K562 (cell line): ENCODE measurements around the gene FGFBP3. TPM values are rescaled to one million over a fixed set of nuclear protein-coding genes. Genes with fewer than 3 reads are reported as not detected.

Source experiments
- ATF6 ChIP-seq: sonication (generic); formaldehyde crosslinking; IDR thresholded peaks from 2 replicates; pipeline ENCODE4 v1.4.0; 2020; ENCODE audit warnings: mild to moderate bottlenecking, missing genetic modification reagents
- BACH1 ChIP-seq: fragments of 200-800 bp; sonication (Bioruptor generic); IDR thresholded peaks from 2 replicates; pipeline ENCODE4 v1.6.1; 2016; ENCODE audit warnings: missing genetic modification characterization, missing compliant biosample characterization
- BHLHE40 ChIP-seq: IDR thresholded peaks from 2 replicates; pipeline ENCODE4 v1.6.1; 2011; ENCODE audit warnings: low read length, improper control_type of control experiment
- BRCA1 ChIP-seq, 2 experiments: fragments of 450-650 bp in 1 of 2; sonication (generic) in 1 of 2; formaldehyde crosslinking in 1 of 2; IDR thresholded peaks; 2 replicates each; pipeline versions ENCODE4 v1.5.0 to v1.6.1; 2017 to 2020; ENCODE audit warnings: mild to moderate bottlenecking in 1 of 2, missing genetic modification reagents in 1 of 2
- CLOCK ChIP-seq: fragments of 250-450 bp; sonication (Bioruptor Pico); IDR thresholded peaks from 2 replicates; pipeline ENCODE4 v1.4.0; 2020; ENCODE audit warnings: mild to moderate bottlenecking, moderate library complexity, borderline replicate concordance
- CREBBP ChIP-seq: IDR thresholded peaks from one replicate; pipeline ENCODE4 v1.6.1; 2012; ENCODE audit warnings: low read depth, mild to moderate bottlenecking, control low read depth, inconsistent platforms, low read length
- DIDO1 ChIP-seq: fragments of 450-650 bp; IDR thresholded peaks from 2 replicates; pipeline ENCODE4 v1.6.1; 2016; ENCODE audit warnings: low read depth, missing biosample characterization, missing genetic modification characterization
- E2F6 ChIP-seq, 2 experiments: IDR thresholded peaks; 2 replicates each; pipeline ENCODE4 v1.6.1; 2011; ENCODE audit warnings: borderline replicate concordance in 1 of 2, control low read depth in 1 of 2, low read depth in 1 of 2, low read length in 1 of 2, mild to moderate bottlenecking in 1 of 2, mixed read lengths in 1 of 2, moderate library complexity in 1 of 2; ENCODE audit not compliant: insufficient read depth in 1 of 2, insufficient read length in 1 of 2, poor library complexity in 1 of 2, severe bottlenecking in 1 of 2; ENCODE audit errors: extremely low read depth in 1 of 2
- ERF ChIP-seq: fragments of 450-650 bp; formaldehyde crosslinking; IDR thresholded peaks from 2 replicates; pipeline ENCODE4 v1.4.0; 2020; ENCODE audit warnings: mild to moderate bottlenecking, mixed read lengths
- HDAC2 ChIP-seq: fragments of 450-650 bp; IDR thresholded peaks from 2 replicates; pipeline ENCODE4 v1.6.1; 2016; ENCODE audit warnings: mild to moderate bottlenecking
- HIVEP1 ChIP-seq: fragments of 250-450 bp; sonication (Bioruptor Pico); IDR thresholded peaks from 2 replicates; pipeline ENCODE4 v1.4.0; 2020; ENCODE audit warnings: mild to moderate bottlenecking
- PCBP1 ChIP-seq: fragments of 200-400 bp; formaldehyde crosslinking; IDR thresholded peaks from 2 replicates; pipeline ENCODE4 v1.6.1; 2018; ENCODE audit warnings: mild to moderate bottlenecking, low read depth, low read length; ENCODE audit not compliant: poor library complexity, severe bottlenecking
- SRSF1 ChIP-seq: fragments of 200-400 bp; formaldehyde crosslinking; IDR thresholded peaks from 2 replicates; pipeline ENCODE4 v1.6.1; 2017; ENCODE audit warnings: mild to moderate bottlenecking, low read depth, low read length, moderate library complexity
- TOE1 ChIP-seq, 2 experiments: fragments of 450-650 bp in 1 of 2; sonication (generic) in 1 of 2; formaldehyde crosslinking in 1 of 2; IDR thresholded peaks; 2 replicates each; pipeline versions ENCODE4 v1.7.1 to v1.8.0; 2016 to 2022; ENCODE audit warnings: borderline replicate concordance in 2 of 2, mild to moderate bottlenecking in 2 of 2, antibody characterized with exemption in 1 of 2, inconsistent platforms in 1 of 2, low read depth in 1 of 2, missing genetic modification reagents in 1 of 2, moderate library complexity in 1 of 2
- XRCC4 ChIP-seq: IDR thresholded peaks from one replicate; pipeline ENCODE4 v1.6.1; 2011; ENCODE audit not compliant: insufficient read depth, insufficient read length; ENCODE audit errors: extremely low read depth
- ZNF165 ChIP-seq: fragments of 250-450 bp; sonication (Bioruptor Pico); IDR thresholded peaks from 2 replicates; pipeline ENCODE4 v1.4.0; 2020; ENCODE audit warnings: borderline replicate concordance
- ZNF263 ChIP-seq: sonication (generic); formaldehyde crosslinking; IDR thresholded peaks from 2 replicates; pipeline ENCODE4 v1.8.0; 2022; ENCODE audit warnings: mild to moderate bottlenecking, missing genetic modification reagents, borderline replicate concordance
- polyA plus RNA-seq, 8 experiments: library from polyadenylated mRNA; depleted of rRNA in 4 of 8; stranded (reverse) in 5 of 8; unstranded in 3 of 8; fragments of >200 nt; fragmentation: Nextera tagmentation in 2 of 8; fragmentation: Illumina TruSeq in 1 of 8; extraction: Ambion mirVana in 2 of 8; extraction: Trizol in 1 of 8; gene quantifications; 2 replicates each; pipeline versions ENCODE4 v1.2.1 to v1.2.3, GENCODE V29; 2011 to 2014; ENCODE audit warnings: inconsistent platforms in 1 of 8, missing spikeins in 1 of 8
- total RNA-seq, 7 experiments: library from RNA; depleted of rRNA in 6 of 7; stranded (reverse); fragments of >200 nt in 6 of 7; fragmentation: Illumina TruSeq in 2 of 7; extraction: Trizol in 2 of 7; gene quantifications; 2 replicates each; pipeline versions ENCODE4 v1.2.1 to v1.2.3, GENCODE V29; 2011 to 2021; ENCODE audit warnings: low replicate concordance in 1 of 7

FGFBP3 gene
- total and polyA plus RNA-seq, 9 of the 15 experiments (the other 6 are each of a cell fraction or from before 2014, with no cell fraction given): 0.58 to 3.0 (median 1.5) TPM

- no peak for TF ChIP-seq CLOCK (CRISPR knock-in tag)
- TF ChIP-seq ZNF263: no peak
- TF ChIP-seq TOE1 (IDR thresholded peaks at IDR 0.05; ENCODE audit: borderline replicate concordance): no peak
- TF ChIP-seq TOE1 (CRISPR knock-in tag; IDR thresholded peaks at IDR 0.05; ENCODE audit: borderline replicate concordance, low read depth): no peak
- TF ChIP-seq HDAC2: no peak
- no peak for TF ChIP-seq ZNF165 (CRISPR knock-in tag)
- no peak for TF ChIP-seq HIVEP1 (CRISPR knock-in tag)
- TF ChIP-seq PCBP1: peak; percentile 48
- peak; percentile 25; the same call in 1 of the 2 replicates for TF ChIP-seq ERF
- TF ChIP-seq SRSF1: no peak
- TF ChIP-seq E2F6 (IDR thresholded peaks at IDR 0.05; ENCODE audit: borderline replicate concordance in 1 of 2, extremely low read depth in 1 of 2, insufficient read depth in 1 of 2, insufficient read length in 1 of 2, low read depth in 1 of 2, low read length in 1 of 2, poor library complexity in 1 of 2, severe bottlenecking in 1 of 2): peak; percentile 80 to 81
- no peak for TF ChIP-seq XRCC4
- no peak for TF ChIP-seq DIDO1 (tag)
- TF ChIP-seq BHLHE40: no peak
- TF ChIP-seq BRCA1 (IDR thresholded peaks at IDR 0.05): no peak
- TF ChIP-seq BRCA1 (CRISPR knock-in tag; IDR thresholded peaks at IDR 0.05): no peak
- TF ChIP-seq BACH1 (tag): no peak
- no peak for TF ChIP-seq CREBBP
- peak; percentile 90; the same call in 1 of the 2 replicates for TF ChIP-seq ATF6 (CRISPR knock-in tag)
Measured at GRCh38 chr10:91908337-91909116, 759 bp downstream of the FGFBP3 start (continued).
